Thoracic aorta (tissue), 2 donors: ENCODE results near the gene FBXL19. TPM values are rescaled to one million over a fixed set of nuclear protein-coding genes. Genes with fewer than 3 reads are reported as not detected.

ENCODE experiments used
- ATAC-seq: fragments of 150-250 bp; one replicate; pipeline ENCODE4 v1.8.0; 2017; ENCODE audit warnings: low read depth; ENCODE audit not compliant: insufficient number of reproducible peaks, low FRiP score
- DNase-seq: peaks from one replicate; pipeline ENCODE4 v3.0.0-alpha.2; 2020; ENCODE audit warnings: low spot score
- H3K27ac ChIP-seq, 2 donors: fragments of 200-600 bp; sonication (generic); 1 replicate in 1 of 2; 2 replicates in 1 of 2; pipeline ENCODE4 v1.5.1; 2016; ENCODE audit warnings: mild to moderate bottlenecking in 2 of 2, moderate library complexity in 2 of 2
- H3K27me3 ChIP-seq: fragments of 200-600 bp; sonication (generic); replicated peaks from 2 replicates; pipeline ENCODE4 v1.6.0; 2016; ENCODE audit warnings: mild to moderate bottlenecking; ENCODE audit not compliant: insufficient read depth
- H3K36me3 ChIP-seq: fragments of 200-600 bp; sonication (generic); one replicate; pipeline ENCODE4 v1.5.1; 2016
- H3K4me1 ChIP-seq, 2 donors: fragments of 200-600 bp; sonication (generic); 1 replicate in 1 of 2; 2 replicates in 1 of 2; pipeline versions ENCODE4 v1.5.1 to v1.6.0; 2016; ENCODE audit warnings: low read depth in 2 of 2, mild to moderate bottlenecking in 1 of 2; ENCODE audit not compliant: control insufficient read depth in 1 of 2
- H3K4me3 ChIP-seq: fragments of 200-600 bp; sonication (generic); 2 replicates; pipeline ENCODE4 v1.5.1; 2016; ENCODE audit warnings: mild to moderate bottlenecking
- H3K9me3 ChIP-seq: fragments of 200-600 bp; sonication (generic); 2 replicates; pipeline ENCODE4 v1.5.1; 2016
- CTCF ChIP-seq: fragments of 200-600 bp; sonication (generic); IDR thresholded peaks from one replicate; pipeline ENCODE4 v1.5.1; 2019; ENCODE audit warnings: antibody characterized with exemption
- total RNA-seq, 2 donors: library from RNA; depleted of rRNA; stranded (reverse); fragments of >200 nt; gene quantifications; one replicate each; pipeline versions ENCODE4 v1.1.0 to v1.2.3, GENCODE V29; 2016

Gene FBXL19
- total RNA-seq, 2 donors from 2014 or later, result 14.5 to 18.7 TPM

GRCh38 chr16:30969246-30969842, 46.0 kb downstream of the FBXL19 start:
- H3K27me3 ChIP-seq, result no peaks in the 10 kb centered on the region
- ATAC-seq (no peak), DNase-seq (no peak)
- H3K9me3 ChIP-seq, result no peaks in the 10 kb centered on the region
- no peak overlapping the region for H3K27ac ChIP-seq
- H3K4me3 ChIP-seq, result no peak overlapping the region
- no peak for TF ChIP-seq CTCF
- peaks cover 82% of the 10 kb centered on the region for H3K36me3 ChIP-seq
- H3K4me1 ChIP-seq, result no peaks in the 10 kb centered on the region

GRCh38 chr16:30971298-30971697, 47.9 kb downstream of the FBXL19 start:
- ATAC-seq, result no peak
- Histone ChIP-seq H3K27me3 (no peaks in the 10 kb centered on the region), H3K4me3 (no peak overlapping the region), H3K4me1 (no peaks in the 10 kb centered on the region), H3K27ac (no peak overlapping the region), H3K9me3 (no peaks in the 10 kb centered on the region), H3K36me3 (peaks cover 75% of the 10 kb centered on the region)
- DNase-seq, result no peak
- no peak for TF ChIP-seq CTCF

GRCh38 chr16:30972872-30973271, 49.5 kb downstream of the FBXL19 start:
- no peak for ATAC-seq
- H3K9me3 ChIP-seq, result no peaks in the 10 kb centered on the region

GRCh38 chr16:30974348-30974747, 51.0 kb downstream of the FBXL19 start:
- ATAC-seq (no peak), DNase-seq (no peak)
- no peak overlapping the region for H3K27ac ChIP-seq
- H3K4me3 ChIP-seq, result no peak overlapping the region
- H3K27me3 ChIP-seq, result no peaks in the 10 kb centered on the region
- TF ChIP-seq CTCF, result no peak
- peaks cover 73% of the 10 kb centered on the region for H3K36me3 ChIP-seq
- no peaks in the 10 kb centered on the region for H3K4me1 ChIP-seq
- H3K9me3 ChIP-seq, result no peaks in the 10 kb centered on the region

More at GRCh38 chr16:30972872-30973271, 49.5 kb downstream of the FBXL19 start:
- TF ChIP-seq CTCF, result no peak
- no peak for DNase-seq
- Histone ChIP-seq H3K4me1 (no peaks in the 10 kb centered on the region), H3K36me3 (peaks cover 79% of the 10 kb centered on the region), H3K4me3 (no peak overlapping the region), H3K27me3 (no peaks in the 10 kb centered on the region), H3K27ac (no peak overlapping the region)

GRCh38 chr16:30976486-30976885, 53.1 kb downstream of the FBXL19 start:
- Histone ChIP-seq H3K27ac (no peak overlapping the region), H3K9me3 (no peaks in the 10 kb centered on the region), H3K4me3 (no peak overlapping the region), H3K27me3 (no peaks in the 10 kb centered on the region), H3K4me1 (no peaks in the 10 kb centered on the region), H3K36me3 (peaks cover 71% of the 10 kb centered on the region)
- no peak for TF ChIP-seq CTCF
- DNase-seq (no peak), ATAC-seq (no peak)
